ENCODE data around the gene CFDP1. TPM values are rescaled to one million over a fixed set of nuclear protein-coding genes. Genes with fewer than 3 reads are reported as not detected.

CFDP1 gene
- total RNA-seq, 4 donors from 2014 or later: 32.8 to 55.8 (median 45.7) TPM

DNA sequence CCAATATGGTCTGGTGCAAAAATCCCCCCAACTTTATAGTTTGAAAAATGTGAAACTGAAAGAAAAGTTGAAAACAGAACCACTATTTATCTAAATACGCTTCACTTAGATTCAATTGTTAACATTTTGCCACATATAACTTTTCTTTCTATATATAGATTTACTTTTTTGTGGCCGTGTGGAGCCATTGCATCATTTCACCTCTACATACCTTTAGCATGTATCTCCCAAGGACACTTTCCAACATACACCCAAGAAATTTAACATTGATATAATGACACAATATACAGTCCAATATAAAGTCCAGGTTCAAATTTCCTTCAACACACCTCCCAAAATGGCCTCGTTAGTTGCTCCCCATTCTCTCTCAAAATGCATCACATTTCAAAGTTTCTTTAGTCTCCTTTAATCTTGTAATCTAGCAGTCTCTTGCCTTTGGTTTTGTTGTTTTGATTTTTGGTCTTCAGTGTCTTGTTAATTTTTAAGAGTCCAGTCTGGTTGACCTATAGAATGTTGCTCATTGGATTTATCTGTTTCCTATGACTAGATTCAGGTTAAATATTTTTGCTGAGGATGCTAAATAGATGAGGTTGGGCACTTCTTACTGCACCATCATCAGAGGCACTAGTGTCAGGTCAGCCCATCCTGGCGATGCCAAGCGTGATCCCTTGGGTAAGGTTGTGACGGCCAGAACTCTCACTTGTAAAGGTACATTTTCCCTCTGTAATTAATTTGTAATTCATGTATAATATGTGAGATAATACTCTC is 117.6 kb downstream of the CFDP1 start:
- H3K4me3 ChIP-seq: no peak overlapping the region
- no peak for DNase-seq
- TF ChIP-seq, protein P1, sequence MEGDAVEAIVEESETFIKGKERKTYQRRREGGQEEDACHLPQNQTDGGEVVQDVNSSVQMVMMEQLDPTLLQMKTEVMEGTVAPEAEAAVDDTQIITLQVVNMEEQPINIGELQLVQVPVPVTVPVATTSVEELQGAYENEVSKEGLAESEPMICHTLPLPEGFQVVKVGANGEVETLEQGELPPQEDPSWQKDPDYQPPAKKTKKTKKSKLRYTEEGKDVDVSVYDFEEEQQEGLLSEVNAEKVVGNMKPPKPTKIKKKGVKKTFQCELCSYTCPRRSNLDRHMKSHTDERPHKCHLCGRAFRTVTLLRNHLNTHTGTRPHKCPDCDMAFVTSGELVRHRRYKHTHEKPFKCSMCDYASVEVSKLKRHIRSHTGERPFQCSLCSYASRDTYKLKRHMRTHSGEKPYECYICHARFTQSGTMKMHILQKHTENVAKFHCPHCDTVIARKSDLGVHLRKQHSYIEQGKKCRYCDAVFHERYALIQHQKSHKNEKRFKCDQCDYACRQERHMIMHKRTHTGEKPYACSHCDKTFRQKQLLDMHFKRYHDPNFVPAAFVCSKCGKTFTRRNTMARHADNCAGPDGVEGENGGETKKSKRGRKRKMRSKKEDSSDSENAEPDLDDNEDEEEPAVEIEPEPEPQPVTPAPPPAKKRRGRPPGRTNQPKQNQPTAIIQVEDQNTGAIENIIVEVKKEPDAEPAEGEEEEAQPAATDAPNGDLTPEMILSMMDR (IDR thresholded peaks at IDR 0.05): no peak
- TF ChIP-seq POLR2A (IDR thresholded peaks at IDR 0.05): no peak
- H3K4me1 ChIP-seq: peaks cover 0 to 28% (median 10%) of the 10 kb centered on the region in 3 donors
- H3K36me3 ChIP-seq: peaks cover 0 to 41% (median 0%) of the 10 kb centered on the region in 3 donors
- no peak overlapping the region for H3K27ac ChIP-seq
- intact Hi-C loops (cut with DNase I): no loop called here
- no peaks in the 10 kb centered on the region for H3K9me3 ChIP-seq
- no peaks in the 10 kb centered on the region for H3K27me3 ChIP-seq
- WGBS, 2 donors: 91 to 93% methylated on average over 6 of the region's 6 CpGs

GRCh38 chr16:75312875-75313274 is 120.4 kb downstream of the CFDP1 start:
- peaks cover 0 to 18% (median 3%) of the 10 kb centered on the region in 3 donors for H3K4me1 ChIP-seq
- WGBS, 2 donors: 79 to 91% methylated on average over 4 of the region's 4 CpGs
- intact Hi-C loops (cut with DNase I): no loop called here
- H3K9me3 ChIP-seq: no peaks in the 10 kb centered on the region
- H3K27ac ChIP-seq: no peak overlapping the region
- H3K4me3 ChIP-seq: no peak overlapping the region
- H3K27me3 ChIP-seq: peaks cover 0 to 8% (median 0%) of the 10 kb centered on the region in 4 donors
- TF ChIP-seq, protein P1 (IDR thresholded peaks at IDR 0.05): no peak
- TF ChIP-seq POLR2A (IDR thresholded peaks at IDR 0.05): no peak
- peaks cover 0 to 32% (median 0%) of the 10 kb centered on the region in 3 donors for H3K36me3 ChIP-seq
- no peak for DNase-seq

GRCh38 chr16:75311383-75311938 is 121.8 kb downstream of the CFDP1 start:
- no peak overlapping the region for H3K27ac ChIP-seq
- no peak for TF ChIP-seq POLR2A (IDR thresholded peaks at IDR 0.05)
- TF ChIP-seq, protein P1 (IDR thresholded peaks at IDR 0.05): no peak
- intact Hi-C loops (cut with DNase I): no loop called here
- no peak overlapping the region for H3K4me3 ChIP-seq
- H3K27me3 ChIP-seq: peaks cover 0 to 16% (median 0%) of the 10 kb centered on the region in 4 donors
- peaks cover 3 to 32% (median 4%) of the 10 kb centered on the region in 3 donors for H3K4me1 ChIP-seq
- no peak for DNase-seq
- H3K9me3 ChIP-seq: no peaks in the 10 kb centered on the region
- peaks cover 0 to 26% (median 0%) of the 10 kb centered on the region in 3 donors for H3K36me3 ChIP-seq
- 42 to 53% methylated on average over 3 of the region's 3 CpGs for WGBS, 2 donors

- Histone ChIP-seq H3K4me1 (peaks cover 8 to 41% (median 12%) of the 10 kb centered on the region in 3 donors), H3K4me3 (no peak overlapping the region), H3K36me3 (peaks cover 0 to 26% (median 0%) of the 10 kb centered on the region in 3 donors), H3K27me3 (peaks cover 0 to 16% (median 0%) of the 10 kb centered on the region in 4 donors), H3K27ac (no peak overlapping the region), H3K9me3 (no peaks in the 10 kb centered on the region)
- DNase-seq: no peak
- 82% methylated on average over 3 of the region's 3 CpGs for WGBS, 2 donors
- intact Hi-C loops (cut with DNase I): no loop called here
- no peak for TF ChIP-seq POLR2A (IDR thresholded peaks at IDR 0.05)
- TF ChIP-seq, protein P1 (IDR thresholded peaks at IDR 0.05): no peak
These were observed 122.8 kb downstream of the CFDP1 start for GRCh38 chr16:75310541-75310940.

DNA sequence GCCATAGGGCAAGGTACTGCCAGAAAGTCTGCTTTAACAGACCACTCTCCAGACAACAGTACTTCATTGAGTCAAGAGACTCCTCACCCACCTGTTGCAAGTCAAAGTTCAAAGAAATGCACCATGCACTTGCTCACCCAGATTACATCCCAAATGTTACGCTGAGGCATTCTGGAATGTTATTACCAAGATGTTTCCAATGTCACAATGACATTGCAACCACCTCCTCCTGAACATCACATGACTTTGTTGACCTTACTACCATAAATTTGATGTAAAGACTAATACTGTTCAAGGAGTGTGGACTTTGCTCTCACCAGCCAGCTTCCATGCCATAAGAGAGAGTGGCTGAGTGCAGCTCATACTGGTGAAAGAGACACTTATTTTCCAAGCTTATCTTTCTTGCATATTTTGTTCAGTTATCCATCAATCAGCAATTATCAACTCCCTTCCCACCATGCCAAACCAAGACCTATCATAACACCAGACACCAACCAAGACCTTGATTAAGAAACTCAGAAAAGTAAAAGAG is 123.3 kb downstream of the CFDP1 start:
- H3K4me3 ChIP-seq: no peak overlapping the region
- H3K36me3 ChIP-seq: peaks cover 0 to 25% (median 0%) of the 10 kb centered on the region in 3 donors
- intact Hi-C loops (cut with DNase I): no loop called here
- TF ChIP-seq, protein P1 (IDR thresholded peaks at IDR 0.05): no peak
- TF ChIP-seq POLR2A (IDR thresholded peaks at IDR 0.05): no peak
- H3K27ac ChIP-seq: no peak overlapping the region
- peaks cover 10 to 47% (median 18%) of the 10 kb centered on the region in 3 donors for H3K4me1 ChIP-seq
- 100% methylated on average over 1 of the region's 1 CpG for WGBS, 2 donors
- H3K27me3 ChIP-seq: peaks cover 0 to 16% (median 0%) of the 10 kb centered on the region in 4 donors
- no peak for DNase-seq
- H3K9me3 ChIP-seq: no peaks in the 10 kb centered on the region

All from esophagus squamous epithelium (tissue), 5 donors.